ENCODE measurements around the gene RAB17.

DNA sequence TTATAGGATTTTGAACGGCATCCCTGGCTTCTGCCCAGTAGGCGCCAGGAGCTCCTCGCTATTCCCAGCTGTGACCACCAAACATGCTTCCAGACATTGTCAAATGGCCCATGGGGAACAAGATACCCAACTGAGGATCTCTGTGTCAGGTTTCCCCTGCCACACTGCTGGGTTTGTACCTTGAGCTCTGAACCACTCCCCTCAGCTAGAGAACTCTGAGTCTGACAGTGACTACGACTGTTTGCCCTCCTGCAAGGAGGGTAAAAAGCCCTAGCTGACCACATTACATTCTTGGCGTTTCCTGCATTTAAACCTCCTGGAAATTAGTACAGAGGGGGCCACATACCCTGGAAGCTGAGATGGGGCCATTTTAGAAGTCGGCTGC is 49.3 kb upstream of the RAB17 start:
- TF ChIP-seq, protein P1, sequence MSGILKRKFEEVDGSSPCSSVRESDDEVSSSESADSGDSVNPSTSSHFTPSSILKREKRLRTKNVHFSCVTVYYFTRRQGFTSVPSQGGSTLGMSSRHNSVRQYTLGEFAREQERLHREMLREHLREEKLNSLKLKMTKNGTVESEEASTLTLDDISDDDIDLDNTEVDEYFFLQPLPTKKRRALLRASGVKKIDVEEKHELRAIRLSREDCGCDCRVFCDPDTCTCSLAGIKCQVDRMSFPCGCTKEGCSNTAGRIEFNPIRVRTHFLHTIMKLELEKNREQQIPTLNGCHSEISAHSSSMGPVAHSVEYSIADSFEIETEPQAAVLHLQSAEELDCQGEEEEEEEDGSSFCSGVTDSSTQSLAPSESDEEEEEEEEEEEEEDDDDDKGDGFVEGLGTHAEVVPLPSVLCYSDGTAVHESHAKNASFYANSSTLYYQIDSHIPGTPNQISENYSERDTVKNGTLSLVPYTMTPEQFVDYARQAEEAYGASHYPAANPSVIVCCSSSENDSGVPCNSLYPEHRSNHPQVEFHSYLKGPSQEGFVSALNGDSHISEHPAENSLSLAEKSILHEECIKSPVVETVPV (CRISPR knock-in tag; IDR thresholded peaks at IDR 0.05), result no peak
- TF ChIP-seq, protein P2, sequence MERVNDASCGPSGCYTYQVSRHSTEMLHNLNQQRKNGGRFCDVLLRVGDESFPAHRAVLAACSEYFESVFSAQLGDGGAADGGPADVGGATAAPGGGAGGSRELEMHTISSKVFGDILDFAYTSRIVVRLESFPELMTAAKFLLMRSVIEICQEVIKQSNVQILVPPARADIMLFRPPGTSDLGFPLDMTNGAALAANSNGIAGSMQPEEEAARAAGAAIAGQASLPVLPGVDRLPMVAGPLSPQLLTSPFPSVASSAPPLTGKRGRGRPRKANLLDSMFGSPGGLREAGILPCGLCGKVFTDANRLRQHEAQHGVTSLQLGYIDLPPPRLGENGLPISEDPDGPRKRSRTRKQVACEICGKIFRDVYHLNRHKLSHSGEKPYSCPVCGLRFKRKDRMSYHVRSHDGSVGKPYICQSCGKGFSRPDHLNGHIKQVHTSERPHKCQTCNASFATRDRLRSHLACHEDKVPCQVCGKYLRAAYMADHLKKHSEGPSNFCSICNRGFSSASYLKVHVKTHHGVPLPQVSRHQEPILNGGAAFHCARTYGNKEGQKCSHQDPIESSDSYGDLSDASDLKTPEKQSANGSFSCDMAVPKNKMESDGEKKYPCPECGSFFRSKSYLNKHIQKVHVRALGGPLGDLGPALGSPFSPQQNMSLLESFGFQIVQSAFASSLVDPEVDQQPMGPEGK (CRISPR knock-in tag; IDR thresholded peaks at IDR 0.05; ENCODE audit: borderline replicate concordance), result no peak
- TF ChIP-seq ZC3H10 (CRISPR knock-in tag; IDR thresholded peaks at IDR 0.05), result no peak
- TF ChIP-seq CSDC2 (CRISPR knock-in tag; IDR thresholded peaks at IDR 0.05), result no peak
- TF ChIP-seq PPARA (CRISPR knock-in tag; IDR thresholded peaks at IDR 0.05; ENCODE audit: borderline replicate concordance), result no peak
- no peak for TF ChIP-seq RARB (CRISPR knock-in tag; IDR thresholded peaks at IDR 0.05)
- TF ChIP-seq ZFP3 (CRISPR knock-in tag; IDR thresholded peaks at IDR 0.05), result no peak
- TF ChIP-seq ZNF565 (CRISPR knock-in tag; conservative IDR thresholded peaks at IDR 0.05; ENCODE audit: low read depth), result no peak
- TF ChIP-seq ZNF8 (CRISPR knock-in tag; IDR thresholded peaks at IDR 0.05), result no peak
- TF ChIP-seq ARNTL (CRISPR knock-in tag; IDR thresholded peaks at IDR 0.05; ENCODE audit: borderline replicate concordance, low read depth), result no peak

Data from SK-N-SH treated with all-trans-retinoic acid at 6 μM for 48 hours (cell line).